Neuronal stem cell (in vitro differentiated cells): ENCODE results near the gene ATG4A.

Source experiments
- DNase-seq: peaks from one replicate; pipeline ENCODE4 v3.0.0-alpha.2; 2013; ENCODE audit warnings: low spot score
- H2AFZ ChIP-seq: one replicate; pipeline ENCODE4 v1.6.1; 2013; ENCODE audit warnings: mild to moderate bottlenecking, low read length, inconsistent platforms
- H2AK5ac ChIP-seq: 2 replicates; pipeline ENCODE4 v1.6.1; 2013; ENCODE audit warnings: low read depth, mild to moderate bottlenecking, inconsistent platforms, low read length, moderate library complexity, mixed read lengths
- H2BK120ac ChIP-seq: 2 replicates; pipeline ENCODE4 v1.6.1; 2013; ENCODE audit warnings: low read depth, mild to moderate bottlenecking, inconsistent platforms, low read length, moderate library complexity, mixed read lengths
- H2BK12ac ChIP-seq: one replicate; pipeline ENCODE4 v1.6.1; 2013; ENCODE audit warnings: low read length, inconsistent platforms
- H2BK15ac ChIP-seq: 2 replicates; pipeline ENCODE4 v1.6.1; 2013; ENCODE audit warnings: mild to moderate bottlenecking, low read length, inconsistent platforms, mixed read lengths
- H2BK5ac ChIP-seq: one replicate; pipeline ENCODE4 v1.6.1; 2013; ENCODE audit warnings: inconsistent platforms, mild to moderate bottlenecking, low read length, moderate library complexity
- H3K14ac ChIP-seq: one replicate; pipeline ENCODE4 v1.6.1; 2013; ENCODE audit warnings: low read length, inconsistent platforms
- H3K18ac ChIP-seq: 2 replicates; pipeline ENCODE4 v1.6.1; 2013; ENCODE audit warnings: low read length, inconsistent platforms
- H3K23ac ChIP-seq: 2 replicates; pipeline ENCODE4 v1.6.1; 2013; ENCODE audit warnings: low read depth, mild to moderate bottlenecking, mixed read lengths, low read length, inconsistent platforms; ENCODE audit not compliant: poor library complexity
- H3K27ac ChIP-seq: replicated peaks from 3 replicates; pipeline ENCODE4 v1.5.1; 2013; ENCODE audit warnings: low read length, inconsistent platforms
- H3K27me3 ChIP-seq, 3 experiments: 2 replicates each; pipeline ENCODE4 v1.6.1; 2013; ENCODE audit warnings: low read length in 3 of 3, mild to moderate bottlenecking in 2 of 3, inconsistent platforms in 1 of 3, low read depth in 1 of 3, mixed read lengths in 1 of 3, moderate library complexity in 1 of 3; ENCODE audit not compliant: control insufficient read depth in 3 of 3, insufficient read depth in 3 of 3
- H3K36me3 ChIP-seq, 2 donors: replicated peaks in 1 of 2; 2 replicates each; pipeline ENCODE4 v1.6.1; 2013; ENCODE audit warnings: low read length in 2 of 2; ENCODE audit not compliant: control insufficient read depth in 2 of 2, insufficient read depth in 2 of 2
- H3K4ac ChIP-seq: 2 replicates; pipeline ENCODE4 v1.6.1; 2013; ENCODE audit warnings: inconsistent platforms, mild to moderate bottlenecking, low read length, moderate library complexity
- H3K4me1 ChIP-seq, 2 donors: 1 replicate in 1 of 2; 2 replicates in 1 of 2; pipeline ENCODE4 v1.6.1; 2013; ENCODE audit warnings: low read length in 2 of 2, low read depth in 1 of 2; ENCODE audit not compliant: control insufficient read depth in 2 of 2, insufficient read depth in 1 of 2
- H3K4me2 ChIP-seq: one replicate; pipeline ENCODE4 v1.6.1; 2013; ENCODE audit warnings: mild to moderate bottlenecking, low read length, inconsistent platforms; ENCODE audit not compliant: insufficient read depth, poor library complexity, severe bottlenecking
- H3K4me3 ChIP-seq, 2 donors: 2 replicates each; pipeline ENCODE4 v1.5.1; 2013; ENCODE audit warnings: low read length in 2 of 2, mild to moderate bottlenecking in 2 of 2, inconsistent platforms in 1 of 2, moderate library complexity in 1 of 2
- H3K79me1 ChIP-seq: one replicate; pipeline ENCODE4 v1.6.1; 2013; ENCODE audit warnings: low read depth, mild to moderate bottlenecking, inconsistent platforms, low read length, moderate library complexity
- H3K9ac ChIP-seq: one replicate; pipeline ENCODE4 v1.6.1; 2013; ENCODE audit warnings: mild to moderate bottlenecking, low read depth, low read length, inconsistent platforms; ENCODE audit not compliant: poor library complexity
- H3K9me3 ChIP-seq, 2 donors: replicated peaks in 1 of 2; 2 replicates each; pipeline versions ENCODE3 to v1.6.1; 2013; ENCODE audit warnings: low read length in 2 of 2, mild to moderate bottlenecking in 2 of 2, inconsistent platforms in 1 of 2, low read depth in 1 of 2, mixed read lengths in 1 of 2, moderate library complexity in 1 of 2; ENCODE audit not compliant: control insufficient read depth in 2 of 2, insufficient read depth in 1 of 2
- H4K8ac ChIP-seq: one replicate; pipeline ENCODE4 v1.6.1; 2013; ENCODE audit warnings: low read depth, mild to moderate bottlenecking, inconsistent platforms, low read length, moderate library complexity
- H4K91ac ChIP-seq: one replicate; pipeline ENCODE4 v1.6.1; 2013; ENCODE audit warnings: low read length, low read depth, mild to moderate bottlenecking, inconsistent platforms; ENCODE audit not compliant: poor library complexity
- WGBS, 2 donors: extraction: QIAGEN DNeasy Blood & Tissue Kit; methylation state at CpG; one replicate each; pipeline ENCODE4 v1.1.7; 2013; ENCODE audit warnings: missing lambda C conversion rate in 2 of 2, mixed read lengths in 1 of 2; ENCODE audit not compliant: insufficient read length in 2 of 2, insufficient replicate concordance in 1 of 2; ENCODE audit errors: extremely low coverage in 2 of 2; 5-methylcytosine and 5-hydroxymethylcytosine counted together

The ATG4A gene

DNA sequence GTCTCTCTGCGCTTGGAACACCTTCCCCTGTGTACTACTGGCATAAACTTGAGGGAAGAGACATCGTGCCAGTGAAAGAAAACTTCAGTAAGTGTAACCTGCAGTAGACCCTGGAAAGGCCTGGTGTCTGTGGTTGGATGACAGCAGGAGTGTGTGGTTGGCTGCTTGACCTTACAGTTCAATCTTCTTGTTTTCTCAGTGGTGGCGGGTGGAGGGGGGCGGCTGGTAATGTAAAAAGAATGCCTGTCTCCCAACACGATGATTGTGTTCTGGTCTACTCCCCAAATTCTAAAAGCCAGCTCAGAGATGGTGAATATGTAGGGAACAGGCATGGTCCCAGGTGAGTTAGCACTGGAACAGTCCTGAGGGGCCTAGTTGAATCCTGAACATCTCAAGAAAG is 18.8 kb upstream of the ATG4A start:
- H3K18ac ChIP-seq = no peak overlapping the region
- H3K27ac ChIP-seq = no peak overlapping the region
- no peak for DNase-seq
- no peaks in the 10 kb centered on the region for H3K4me1 ChIP-seq
- H3K23ac ChIP-seq = no peak overlapping the region
- no peak overlapping the region for H2AFZ ChIP-seq
- H2AK5ac ChIP-seq = no peak overlapping the region
- H3K4me2 ChIP-seq = no peak overlapping the region
- H4K91ac ChIP-seq = no peak overlapping the region
- H3K4me3 ChIP-seq = no peak overlapping the region
- H4K8ac ChIP-seq = no peak overlapping the region
- no peak overlapping the region for H2BK120ac ChIP-seq
- no peak overlapping the region for H2BK5ac ChIP-seq
- H3K14ac ChIP-seq = no peak overlapping the region
- no peaks in the 10 kb centered on the region for H3K79me1 ChIP-seq
- no peaks in the 10 kb centered on the region for H3K36me3 ChIP-seq
- no peak overlapping the region for H2BK15ac ChIP-seq
- H3K4ac ChIP-seq = no peak overlapping the region
- no peak overlapping the region for H3K9ac ChIP-seq
- WGBS, 2 donors = no CpG with 5 or more reads among the region's 5 CpGs
- peaks cover 0 to 42% (median 0%) of the 10 kb centered on the region in 3 experiments for H3K27me3 ChIP-seq
- no peak overlapping the region for H2BK12ac ChIP-seq
- H3K9me3 ChIP-seq = no peaks in the 10 kb centered on the region

DNA sequence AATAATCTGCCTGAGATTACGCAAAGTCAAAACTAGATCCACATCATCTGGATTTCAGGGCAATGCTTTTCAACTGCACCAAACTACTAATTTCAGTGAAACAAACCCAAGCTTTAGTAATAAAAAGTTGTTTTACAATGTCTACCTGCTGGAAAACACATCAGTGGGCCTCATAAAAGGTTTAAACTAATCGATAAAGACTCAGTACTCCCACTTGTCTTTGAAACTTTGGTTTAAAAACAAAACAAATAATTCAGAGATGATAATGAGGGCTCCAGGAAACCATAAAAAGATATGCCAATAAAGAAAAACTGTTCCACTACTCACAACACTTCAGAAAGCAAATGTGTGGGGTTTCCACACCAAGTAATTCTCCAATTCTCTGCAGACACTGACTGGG is 10.5 kb upstream of the ATG4A start:
- Histone ChIP-seq H3K9me3 (no peaks in the 10 kb centered on the region), H2BK5ac (no peak overlapping the region), H3K27ac (no peak overlapping the region), H3K23ac (no peak overlapping the region), H4K8ac (no peak overlapping the region), H2AFZ (no peak overlapping the region), H3K4me1 (no peaks in the 10 kb centered on the region), H2BK15ac (no peak overlapping the region), H3K9ac (no peak overlapping the region), H2AK5ac (no peak overlapping the region), H3K4ac (no peak overlapping the region), H3K18ac (no peak overlapping the region), H3K14ac (no peak overlapping the region), H2BK12ac (no peak overlapping the region), H2BK120ac (no peak overlapping the region), H3K4me2 (no peak overlapping the region), H3K4me3 (no peak overlapping the region), H3K36me3 (peaks cover 0 to 19% of the 10 kb centered on the region in 2 donors), H4K91ac (no peak overlapping the region), H3K79me1 (no peaks in the 10 kb centered on the region), H3K27me3 (peaks cover 0 to 5% (median 0%) of the 10 kb centered on the region in 3 experiments)
- WGBS, 2 donors = no CpG with 5 or more reads among the region's 2 CpGs
- no peak for DNase-seq

DNA sequence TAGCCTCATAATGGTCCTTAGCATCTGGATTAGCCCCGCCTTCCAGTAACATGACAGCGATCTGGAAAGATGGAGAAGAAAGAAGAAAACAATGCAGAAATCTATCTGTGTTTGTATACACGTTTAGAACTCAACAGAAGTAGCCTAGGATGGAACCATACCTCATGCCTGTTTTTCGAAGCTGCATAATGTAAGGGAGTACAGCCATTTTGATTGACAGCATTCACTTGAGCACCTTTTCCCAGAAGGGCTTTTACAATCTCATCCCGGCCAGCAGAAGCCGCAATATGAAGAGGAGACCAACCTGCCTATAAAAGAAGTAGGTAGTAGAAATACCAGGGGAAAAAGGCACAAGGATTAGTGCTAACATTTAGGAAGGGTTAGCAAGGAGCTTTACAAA is 3.8 kb upstream of the ATG4A start:
- Histone ChIP-seq H3K9ac (no peak overlapping the region), H3K27me3 (no peaks in the 10 kb centered on the region), H2AK5ac (no peak overlapping the region), H3K36me3 (peaks cover 0 to 44% of the 10 kb centered on the region in 2 donors), H2BK5ac (no peak overlapping the region), H3K4me1 (peaks cover 0 to 2% of the 10 kb centered on the region in 2 donors), H2AFZ (no peak overlapping the region), H2BK12ac (no peak overlapping the region), H3K4ac (no peak overlapping the region), H3K14ac (no peak overlapping the region), H3K27ac (no peak overlapping the region), H4K91ac (no peak overlapping the region), H3K23ac (no peak overlapping the region), H3K4me3 (no peak overlapping the region), H2BK15ac (no peak overlapping the region), H3K18ac (no peak overlapping the region), H3K9me3 (no peaks in the 10 kb centered on the region), H2BK120ac (no peak overlapping the region), H4K8ac (no peak overlapping the region), H3K4me2 (no peak overlapping the region), H3K79me1 (peaks cover 2% of the 10 kb centered on the region)
- WGBS, 2 donors = no CpG with 5 or more reads among the region's 6 CpGs
- no peak for DNase-seq

DNA sequence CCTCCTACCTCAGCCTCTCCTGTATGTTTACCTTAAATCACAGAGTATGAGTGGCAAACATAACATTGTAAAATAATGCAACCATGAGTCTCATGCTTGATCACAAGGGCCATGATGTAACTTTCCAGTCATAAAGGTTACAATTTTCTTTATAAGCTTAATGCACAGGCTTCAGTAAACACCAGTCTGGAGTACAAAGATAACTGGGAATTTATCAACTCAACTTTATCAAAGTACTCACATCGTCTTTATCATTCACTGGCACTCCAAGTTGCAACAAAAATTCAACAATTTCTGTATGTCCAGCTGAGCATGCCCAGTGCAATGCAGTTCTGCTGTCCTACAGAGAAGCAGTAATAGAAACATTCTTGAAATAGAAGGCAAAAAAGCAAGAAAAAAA is 3.1 kb upstream of the ATG4A start:
- Histone ChIP-seq H4K8ac (no peak overlapping the region), H2AK5ac (no peak overlapping the region), H3K4me2 (no peak overlapping the region), H4K91ac (no peak overlapping the region), H2BK12ac (no peak overlapping the region), H3K36me3 (peaks cover 0 to 44% of the 10 kb centered on the region in 2 donors), H2BK120ac (no peak overlapping the region), H3K4me1 (peaks cover 0 to 2% of the 10 kb centered on the region in 2 donors), H3K9me3 (no peaks in the 10 kb centered on the region), H3K4ac (no peak overlapping the region), H3K9ac (no peak overlapping the region), H2BK5ac (no peak overlapping the region), H3K27ac (no peak overlapping the region), H3K18ac (no peak overlapping the region), H2AFZ (no peak overlapping the region), H3K27me3 (no peaks in the 10 kb centered on the region), H3K14ac (no peak overlapping the region), H3K79me1 (peaks cover 2% of the 10 kb centered on the region), H3K23ac (no peak overlapping the region), H2BK15ac (no peak overlapping the region), H3K4me3 (no peak overlapping the region)
- DNase-seq = no peak
- no CpG with 5 or more reads among the region's 1 CpG for WGBS, 2 donors
